GM18505 (cell line): Measurements from ENCODE around the gene EMP2.

Experiments used
- ATAC-seq: cut with Tn5 transposase; IDR thresholded peaks from one replicate; pipeline ENCODE4 v1.9.1; 2021; ENCODE audit not compliant: unreplicated experiment
- POLR2A ChIP-seq: IDR thresholded peaks from 4 replicates; pipeline ENCODE4 v1.6.1; 2011; ENCODE audit warnings: borderline replicate concordance; ENCODE audit not compliant: insufficient read depth, insufficient read length; ENCODE audit errors: extremely low read depth

EMP2 gene

DNA sequence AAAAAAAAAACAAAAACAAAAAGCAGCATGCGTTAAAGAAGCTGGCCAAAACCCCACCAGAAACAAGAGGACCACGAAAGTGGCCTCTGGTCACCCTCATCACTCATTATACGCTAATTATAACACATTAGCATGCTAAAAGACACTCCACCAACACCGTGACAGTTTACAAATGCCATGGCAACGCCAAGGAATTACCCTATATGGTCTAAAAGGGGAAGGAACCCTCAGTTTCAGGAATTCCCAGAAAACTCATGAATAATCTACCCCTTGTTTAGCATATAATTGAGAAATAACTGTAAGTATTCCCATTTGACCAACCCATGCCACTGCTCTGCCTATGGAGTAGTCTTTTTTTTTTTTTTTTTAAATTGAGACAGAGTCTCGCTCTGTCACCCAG is 77.6 kb downstream of the EMP2 start:
- ATAC-seq: no peak
- no peak for TF ChIP-seq POLR2A

- no peak for TF ChIP-seq POLR2A
Observed at GRCh38 chr16:10501016-10501607, 79.3 kb downstream of the EMP2 start.

GRCh38 chr16:10500582-10500981 is 79.8 kb downstream of the EMP2 start:
- TF ChIP-seq POLR2A: no peak
- ATAC-seq: no peak

More at GRCh38 chr16:10501016-10501607, 79.3 kb downstream of the EMP2 start:
- no peak for ATAC-seq

DNA sequence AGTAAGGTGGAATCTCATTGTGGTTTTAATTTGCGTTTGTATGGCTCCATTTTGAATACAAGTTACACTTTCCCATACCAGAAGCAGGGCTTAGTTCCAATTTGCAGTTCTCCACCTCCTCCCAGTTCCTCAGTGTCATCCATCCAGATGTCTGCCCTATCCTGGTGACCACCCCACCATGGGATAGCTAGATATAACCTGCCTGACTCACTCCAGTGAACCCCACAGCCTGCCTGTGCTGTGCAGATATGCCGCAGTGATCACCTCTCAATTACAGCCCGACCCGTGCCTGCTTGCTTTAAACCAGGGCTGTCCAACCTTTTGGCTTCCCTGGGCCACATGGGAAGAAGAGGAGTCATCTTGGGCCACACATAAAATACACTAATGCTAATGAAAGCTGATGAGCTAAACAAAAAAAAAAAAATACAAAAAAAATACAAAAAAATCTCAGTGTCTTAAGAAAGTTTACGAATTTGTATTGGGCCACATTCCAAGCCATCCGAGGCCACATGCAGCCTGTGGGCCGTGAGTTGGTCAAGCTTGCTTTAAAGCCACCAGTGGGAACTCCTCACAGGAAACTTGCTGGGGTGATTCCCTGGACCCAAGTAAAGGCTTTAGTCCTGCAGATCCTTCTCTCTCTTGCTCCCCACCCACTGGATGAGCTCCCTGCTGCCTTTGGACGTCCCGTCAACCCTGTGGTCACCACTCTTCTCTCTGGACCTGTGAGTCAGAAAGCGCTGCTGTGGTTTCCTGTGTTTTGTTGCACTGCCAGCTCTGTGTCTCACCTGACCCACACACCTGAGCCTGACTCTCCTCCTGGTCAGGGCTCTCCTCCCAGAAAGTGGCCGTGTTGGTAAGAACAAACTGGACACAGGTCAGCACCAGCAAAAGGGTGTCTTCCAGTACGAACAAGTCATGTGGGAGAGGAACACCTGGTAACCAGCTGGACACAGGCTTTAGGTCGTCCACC is 83.0 kb downstream of the EMP2 start:
- no peak for ATAC-seq
- no peak for TF ChIP-seq POLR2A

- ATAC-seq: no peak
- no peak for TF ChIP-seq POLR2A
Observed at GRCh38 chr16:10495031-10495345, 85.4 kb downstream of the EMP2 start.

- no peak for ATAC-seq
- no peak for TF ChIP-seq POLR2A
Observed at GRCh38 chr16:10494343-10495030, 85.9 kb downstream of the EMP2 start.

GRCh38 chr16:10493276-10493675 is 87.1 kb downstream of the EMP2 start:
- no peak for TF ChIP-seq POLR2A
- no peak for ATAC-seq

DNA sequence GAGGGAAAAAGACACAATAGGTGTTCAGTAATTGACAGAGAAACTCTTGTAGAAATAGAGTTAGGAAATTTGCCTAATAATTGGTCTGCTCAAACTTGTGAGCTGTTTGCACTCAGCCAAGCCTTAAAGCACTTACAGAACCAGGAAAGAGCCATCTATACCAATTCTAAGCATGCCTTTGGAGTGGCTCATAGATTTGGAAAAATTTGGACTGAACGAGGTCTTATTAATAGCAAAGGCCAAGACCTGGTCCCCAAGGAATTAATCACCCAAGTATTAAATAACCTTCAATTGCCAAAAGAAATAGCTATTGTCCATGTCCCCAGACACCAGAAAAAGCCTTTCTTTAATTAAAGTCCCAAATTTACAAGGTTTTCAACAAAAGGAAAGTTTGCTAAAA is 90.3 kb downstream of the EMP2 start:
- ATAC-seq: no peak
- TF ChIP-seq POLR2A: no peak

DNA sequence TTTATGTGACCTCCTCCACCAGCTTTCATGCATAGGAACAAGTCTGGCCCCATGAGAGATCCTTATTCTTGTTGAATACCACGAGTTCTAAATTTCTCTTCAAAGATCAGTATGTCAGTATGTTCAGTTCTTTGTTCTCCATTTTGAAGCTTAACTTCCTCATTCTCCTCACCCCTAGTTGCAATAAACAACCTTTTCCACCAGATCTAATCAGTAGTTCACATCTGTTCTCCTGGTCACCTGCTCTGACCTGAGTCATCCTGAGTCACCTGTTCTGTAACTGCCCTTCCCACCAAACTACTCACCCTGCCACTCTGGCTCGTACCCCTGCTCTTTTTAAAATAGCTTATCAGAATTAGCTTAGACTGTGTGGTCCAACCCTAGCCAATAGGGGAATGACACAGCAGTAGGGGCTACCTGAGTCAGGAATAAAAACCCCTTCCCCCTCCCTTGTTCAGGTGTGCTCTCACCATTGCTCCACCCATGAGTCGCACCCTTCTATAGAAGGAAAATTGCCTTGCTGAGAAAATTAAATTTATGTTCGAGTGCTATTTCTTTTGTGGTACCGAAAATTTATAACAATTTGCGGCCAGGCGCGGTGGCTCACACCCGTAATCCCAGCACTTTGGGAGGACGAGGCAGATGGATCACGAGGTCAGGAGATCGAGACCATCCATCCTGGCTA is 94.6 kb downstream of the EMP2 start:
- ATAC-seq: no peak

GRCh38 chr16:10485159-10485558 is 95.2 kb downstream of the EMP2 start:
- ATAC-seq: no peak
- no peak for TF ChIP-seq POLR2A

More for the DNA sequence above, 94.6 kb downstream of the EMP2 start:
- TF ChIP-seq POLR2A: no peak

DNA sequence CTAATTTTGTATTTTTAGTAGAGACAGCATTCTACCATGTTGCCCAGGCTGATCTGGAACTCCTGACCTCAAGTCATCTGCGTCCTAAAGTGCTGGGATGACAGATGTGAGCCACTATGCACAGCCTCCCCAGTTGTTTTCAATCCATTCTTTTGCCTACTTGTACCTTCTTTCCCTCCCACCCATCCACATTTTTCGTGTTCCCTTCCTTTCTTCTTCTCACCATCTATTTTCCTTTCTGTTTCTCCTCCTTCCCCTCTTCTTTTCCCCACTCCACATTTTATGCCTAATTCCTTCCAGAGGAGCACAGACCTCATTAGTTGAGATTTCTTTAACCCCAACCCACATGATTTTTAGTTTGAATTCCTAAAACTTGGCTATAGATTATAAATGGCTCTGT is 100.2 kb downstream of the EMP2 start:
- no peak for ATAC-seq
- no peak for TF ChIP-seq POLR2A
